Adipose tissue (tissue), 3 donors: ENCODE results near the gene PRIMPOL. TPM values are rescaled to one million over a fixed set of nuclear protein-coding genes. Genes with fewer than 3 reads are reported as not detected.
"Not testable (repeated sequence)": the region's sequence is repeated elsewhere in the genome, so short reads cannot be mapped to it uniquely, and the experiment has no call there.

Source experiments
- H3K27ac ChIP-seq: one replicate; pipeline ENCODE4 v1.5.1; 2013; ENCODE audit warnings: low read depth, low read length
- WGBS, 3 donors: extraction: QIAGEN DNeasy Blood & Tissue Kit; methylation state at CpG; one replicate each; pipeline ENCODE4 v1.1.7; 2013; 5-methylcytosine and 5-hydroxymethylcytosine counted together
- polyA plus RNA-seq, 3 donors: library from polyadenylated mRNA; stranded (reverse); fragments of 200-250 nt; gene quantifications; one replicate each; pipeline ENCODE4 v1.2.3, GENCODE V29; 2013
- donor health status: healthy with polysubstance abuse.
- donor health status: Bipolar disorder and iron deficiency.
- donor health status: healthy.

PRIMPOL gene
- polyA plus RNA-seq, 3 donors = 5.2 to 17.0 (median 6.4) TPM

DNA sequence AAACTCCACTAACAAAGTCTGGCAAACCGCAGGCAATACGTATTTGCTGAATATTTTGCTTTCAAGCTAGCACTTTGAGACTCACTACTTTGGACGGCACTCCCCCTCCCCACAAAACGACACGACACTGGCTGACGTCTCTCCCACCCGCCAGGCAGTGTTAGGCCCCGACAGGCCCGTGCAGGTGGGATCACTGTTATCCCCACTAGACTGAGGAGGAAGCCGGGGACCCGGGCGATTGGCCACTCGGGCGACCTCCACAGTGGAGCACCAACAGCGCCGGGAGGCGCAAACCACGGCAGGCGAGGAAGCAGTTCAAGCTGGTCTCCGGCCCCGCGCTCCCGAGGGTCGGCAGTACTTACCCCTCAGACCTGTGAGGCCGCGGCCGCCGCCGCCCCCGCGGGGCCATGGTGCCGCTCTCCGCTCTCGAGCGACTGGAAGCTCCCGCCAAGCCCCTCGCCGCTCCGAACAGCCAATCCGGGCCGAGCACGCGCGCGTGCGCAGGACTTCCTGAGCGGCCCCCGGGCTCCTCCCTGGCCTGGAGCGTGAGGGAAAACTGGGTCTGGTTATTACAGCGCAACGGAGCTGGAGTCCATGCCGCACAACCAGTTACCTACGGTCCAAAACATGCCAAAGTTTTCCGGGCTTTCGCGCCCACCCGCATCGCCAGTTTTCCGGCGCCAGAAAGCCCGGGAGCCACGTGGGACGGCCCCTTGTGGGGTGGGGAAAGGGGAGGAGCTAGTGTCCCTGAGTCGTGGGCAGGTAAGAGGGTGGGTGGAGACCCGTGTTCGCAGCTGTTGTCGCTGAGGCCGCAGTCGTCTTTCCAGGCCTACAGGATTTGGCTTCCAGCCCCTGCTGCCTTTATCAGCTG lies 84.4 kb downstream of the PRIMPOL start, which contains the start of gene CENPU:
Gene CENPU, minus strand, starts transcription at position 443 of the 871 bp plus-strand sequence. Its CDS starts 34 bp downstream, at position 409.
- WGBS, 3 donors = 0% methylated on average over 61 to 69 of the region's 69 CpGs
- H3K27ac ChIP-seq = no peak within 1 kb of the TSS

DNA sequence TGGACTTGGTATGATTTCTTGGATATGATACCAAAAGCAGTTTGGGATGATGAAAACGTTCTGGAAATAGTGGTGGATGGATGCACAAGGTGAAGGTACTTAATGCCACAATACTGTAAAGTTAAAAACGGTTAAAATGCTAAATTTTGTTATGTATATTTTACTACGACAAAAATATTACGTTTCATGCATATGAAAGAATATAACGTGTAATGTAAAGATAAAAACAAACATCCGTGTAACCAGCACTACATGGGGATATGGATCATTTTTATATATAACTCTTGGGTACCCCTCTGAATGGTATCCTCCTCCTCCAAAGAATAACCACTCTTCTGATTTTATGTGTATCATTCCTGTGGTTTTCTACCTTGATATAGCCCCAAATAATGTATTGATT lies 85.2 kb downstream of the PRIMPOL start:
- WGBS, 3 donors = 35 to 60% (median 50%) methylated on average over 6 of the region's 6 CpGs
- no peak overlapping the region for H3K27ac ChIP-seq

DNA sequence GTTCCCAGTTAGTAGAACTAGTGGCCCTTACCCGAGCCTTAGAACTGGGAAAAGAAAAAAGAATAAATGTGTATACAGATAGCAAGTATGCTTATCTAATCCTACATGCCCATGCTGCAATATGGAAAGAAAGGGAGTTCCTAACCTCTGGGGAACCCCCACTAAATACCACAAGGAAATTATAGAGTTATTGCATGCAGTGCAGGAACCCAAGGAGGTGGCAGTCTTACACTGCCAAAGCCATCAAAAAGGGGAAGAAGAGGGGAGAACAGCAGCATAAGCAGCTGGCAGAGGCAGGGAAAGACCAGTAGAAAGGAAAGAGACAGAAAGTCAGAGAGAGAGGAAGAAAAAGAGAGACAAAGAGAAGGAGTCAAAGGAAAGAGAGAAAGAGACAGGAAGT lies 90.0 kb downstream of the PRIMPOL start:
- 15 to 61% (median 50%) methylated on average over 1 of the region's 1 CpG for WGBS, 3 donors
- H3K27ac ChIP-seq = not testable (repeated sequence)

DNA sequence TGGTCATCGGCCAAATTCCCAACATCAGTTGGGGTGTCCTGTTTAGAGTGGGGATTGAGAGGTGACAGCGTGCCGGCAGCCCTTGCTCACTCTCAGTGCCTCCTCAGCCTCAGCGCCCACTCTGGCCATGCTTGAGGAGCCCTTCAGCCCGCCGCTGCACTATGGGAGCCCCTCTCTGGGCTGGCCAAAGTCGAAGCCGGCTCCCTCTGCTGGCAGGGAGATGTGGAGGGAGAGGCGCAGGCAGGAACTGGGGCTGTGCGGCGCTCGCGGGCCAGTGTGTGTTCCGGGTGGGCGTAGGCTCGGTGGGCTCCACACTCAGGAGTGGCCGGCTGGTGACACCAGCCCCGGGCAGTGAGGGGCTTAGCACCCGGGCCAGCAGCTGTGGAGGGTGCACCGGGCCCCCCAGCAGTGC lies 91.4 kb downstream of the PRIMPOL start:
- 92 to 99% (median 96%) methylated on average over 14 to 20 of the region's 20 CpGs for WGBS, 3 donors
- no peak overlapping the region for H3K27ac ChIP-seq

DNA sequence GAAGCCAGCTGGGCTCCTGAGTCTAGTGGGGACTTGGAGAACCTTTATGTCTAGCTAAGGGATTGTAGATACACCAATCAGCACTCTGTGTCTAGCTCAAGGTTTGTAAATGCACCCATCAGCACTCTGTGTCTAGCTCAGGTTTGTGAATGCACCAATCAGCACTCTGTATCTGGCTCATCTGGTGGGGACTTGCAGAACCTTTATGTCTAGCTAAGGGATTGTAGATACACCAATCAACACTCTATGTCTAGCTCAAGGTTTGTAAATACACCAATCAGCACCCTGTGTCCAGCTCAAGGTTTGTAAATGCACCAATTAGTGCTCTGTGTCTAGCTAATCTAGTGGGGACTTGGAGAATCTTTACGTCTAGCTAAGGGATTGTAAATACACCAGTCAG lies 92.1 kb downstream of the PRIMPOL start:
- 46 to 83% (median 58%) methylated on average over 1 of the region's 1 CpG for WGBS, 3 donors
- H3K27ac ChIP-seq = not testable (repeated sequence)

DNA sequence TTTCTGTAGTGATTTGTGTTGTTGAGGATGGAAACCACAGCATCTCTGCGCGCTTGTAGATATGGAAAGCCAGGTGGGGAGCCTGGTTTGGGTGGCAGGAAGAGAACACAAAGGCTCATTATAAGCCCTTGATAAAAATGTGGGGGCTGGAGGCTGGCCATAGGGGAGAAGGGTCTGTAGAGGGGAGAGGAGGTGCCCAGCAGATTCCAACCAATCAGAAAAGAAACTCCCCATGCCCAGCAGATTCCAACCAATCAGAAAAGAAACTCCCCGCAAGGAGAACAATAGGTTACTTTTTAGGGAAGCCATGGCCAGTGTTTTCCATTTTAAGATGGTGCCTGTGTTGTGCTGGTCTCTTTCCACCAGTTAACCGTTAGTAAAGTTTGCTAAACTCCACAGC lies 94.1 kb downstream of the PRIMPOL start:
- 89 to 95% (median 94%) methylated on average over 4 of the region's 4 CpGs for WGBS, 3 donors
- no peak overlapping the region for H3K27ac ChIP-seq

DNA sequence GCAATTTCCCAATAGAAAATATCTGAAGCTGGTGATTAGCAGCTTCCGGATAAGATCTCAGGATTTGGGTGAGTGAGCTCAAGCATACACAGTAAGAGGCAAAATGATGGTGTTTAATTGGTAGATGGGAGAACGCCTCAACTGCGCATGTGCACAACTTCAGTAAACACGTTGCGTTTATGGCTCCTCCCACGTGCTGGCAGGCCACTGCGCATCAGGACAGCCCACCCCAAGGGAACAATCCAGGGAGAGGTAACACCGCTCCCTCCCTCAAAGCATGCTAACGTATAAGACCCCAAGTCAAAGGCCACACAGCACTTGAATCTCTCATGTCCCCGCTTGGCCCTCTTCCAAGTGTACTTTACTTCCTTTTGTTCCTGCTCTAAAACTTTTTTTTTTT lies 94.7 kb downstream of the PRIMPOL start:
- WGBS, 3 donors = 85 to 94% (median 88%) methylated on average over 10 of the region's 10 CpGs
- no peak overlapping the region for H3K27ac ChIP-seq

Other genes starting within 250 kb of the PRIMPOL start
- 10 to 100 TPM; 12.6 to 22.8 (median 18.9) TPM for gene IRF2, start 175.2 kb upstream of the PRIMPOL start, polyA plus RNA-seq
- 10 to 100 TPM in 1 of 3 donors, 1 to 10 TPM in 2; 6.8 to 22.9 (median 9.8) TPM for gene CASP3, start 291 bp upstream of the PRIMPOL start, polyA plus RNA-seq
- 1 to 10 TPM in 2 of 3 donors, under 1 TPM in 1; 0.72 to 1.5 (median 1.3) TPM for gene CENPU, start 84.4 kb downstream of the PRIMPOL start, polyA plus RNA-seq
- 1,000 to 10,000 TPM in 1 of 3 donors, 100 to 1,000 TPM in 2; 229 to 1,419 (median 453) TPM for gene ACSL1, start 176.2 kb downstream of the PRIMPOL start, polyA plus RNA-seq